ENCODE results near the gene SKIDA1. TPM values are rescaled to one million over a fixed set of nuclear protein-coding genes. Genes with fewer than 3 reads are reported as not detected.

The SKIDA1 gene
- total RNA-seq, 1 experiment from 2014 or later: 1.8 TPM

DNA sequence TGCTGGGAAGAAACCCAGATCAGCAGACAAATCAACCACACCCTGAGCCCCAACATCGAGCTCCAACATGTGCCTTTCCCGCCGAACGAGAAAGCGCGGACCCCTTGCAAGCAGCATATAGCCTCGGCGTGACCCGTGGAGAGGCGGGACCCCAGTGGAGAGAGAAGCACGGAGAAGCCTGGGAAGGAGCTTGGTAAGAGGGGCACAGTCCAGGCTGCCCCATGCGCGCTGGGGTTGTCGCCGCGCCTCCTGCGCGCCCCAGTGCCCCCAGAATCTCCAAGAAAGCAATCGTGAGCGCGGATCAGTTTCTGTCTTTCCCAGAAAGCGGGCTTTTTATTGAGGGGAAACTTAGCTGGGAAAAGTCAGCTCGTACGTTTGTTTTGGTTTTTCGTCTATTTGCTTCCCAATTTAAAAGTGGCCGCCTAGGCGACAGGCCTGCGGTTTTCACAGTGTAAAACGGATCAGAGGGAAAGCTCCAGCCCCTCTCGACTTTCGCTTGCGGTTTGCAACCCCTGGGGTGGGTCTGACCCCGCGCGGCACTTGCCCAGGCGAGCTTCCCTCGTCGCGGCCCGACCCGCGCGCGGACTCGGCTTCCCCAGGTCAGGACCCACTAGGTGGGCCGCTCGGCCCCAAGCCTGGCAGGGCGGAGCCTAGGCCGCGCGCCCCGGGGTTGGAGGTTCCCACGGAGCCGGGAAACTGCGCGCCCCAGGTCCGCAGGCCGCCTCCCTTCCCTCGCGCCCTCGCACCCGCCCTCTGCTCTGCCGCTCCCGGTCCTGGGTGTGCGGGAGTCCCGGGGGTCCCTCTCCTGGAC, 31.1 kb downstream of the SKIDA1 start:
- Histone ChIP-seq H3K36me3 (no peaks in the 10 kb centered on the region), H3K9me3 (replicated peaks) (no peaks in the 10 kb centered on the region), H3K4me3 (no peak overlapping the region), H3K27me3 (no peaks in the 10 kb centered on the region), H3K27ac (no peak overlapping the region), H3K4me1 (peaks cover 4% of the 10 kb centered on the region; the same call in 1 of the 2 replicates)
- no peak for DNase-seq

DNA sequence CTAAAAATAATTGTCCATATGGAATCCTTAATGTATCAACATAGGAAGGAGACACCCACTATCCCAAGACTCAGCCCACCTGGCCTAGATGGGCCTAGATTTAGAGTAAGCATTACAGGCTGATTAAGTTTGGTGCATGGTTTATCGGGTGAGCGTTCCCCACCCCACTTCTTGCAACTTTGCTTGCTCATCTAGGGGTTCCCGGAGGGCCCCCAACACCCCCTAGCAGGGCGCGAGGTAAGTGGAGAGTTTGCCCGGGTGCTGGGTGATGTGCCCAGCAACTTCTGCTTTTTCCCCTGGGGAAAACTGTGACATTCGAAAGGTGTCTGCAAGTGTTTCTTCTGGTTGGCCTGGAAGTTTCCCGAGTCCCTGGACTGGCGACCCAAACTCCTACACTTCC, 31.7 kb downstream of the SKIDA1 start:
- Histone ChIP-seq H3K27ac (no peak overlapping the region), H3K4me1 (peaks cover 4% of the 10 kb centered on the region; the same call in 1 of the 2 replicates), H3K27me3 (no peaks in the 10 kb centered on the region), H3K9me3 (replicated peaks) (no peaks in the 10 kb centered on the region), H3K4me3 (no peak overlapping the region), H3K36me3 (no peaks in the 10 kb centered on the region)
- DNase-seq: no peak

GRCh38 chr10:21492421-21492820, 33.1 kb downstream of the SKIDA1 start:
- Histone ChIP-seq H3K27ac (no peak overlapping the region), H3K9me3 (replicated peaks) (no peaks in the 10 kb centered on the region), H3K4me3 (no peak overlapping the region), H3K36me3 (no peaks in the 10 kb centered on the region), H3K27me3 (no peaks in the 10 kb centered on the region), H3K4me1 (peaks cover under 1% of the 10 kb centered on the region; the same call in 1 of the 2 replicates)
- DNase-seq: no peak

GRCh38 chr10:21490711-21491105, 34.8 kb downstream of the SKIDA1 start:
- Histone ChIP-seq H3K4me1 (no peaks in the 10 kb centered on the region), H3K36me3 (no peaks in the 10 kb centered on the region), H3K9me3 (replicated peaks) (no peaks in the 10 kb centered on the region), H3K27me3 (no peaks in the 10 kb centered on the region), H3K27ac (no peak overlapping the region), H3K4me3 (no peak overlapping the region)
- no peak for DNase-seq

GRCh38 chr10:21490028-21490710, 35.3 kb downstream of the SKIDA1 start:
- no peaks in the 10 kb centered on the region for H3K4me1 ChIP-seq
- no peaks in the 10 kb centered on the region for H3K9me3 ChIP-seq (replicated peaks)
- no peak for DNase-seq
- H3K27me3 ChIP-seq: no peaks in the 10 kb centered on the region
- H3K4me3 ChIP-seq: no peak overlapping the region
- no peak overlapping the region for H3K27ac ChIP-seq
- H3K36me3 ChIP-seq: no peaks in the 10 kb centered on the region

GRCh38 chr10:21488957-21489446, 36.5 kb downstream of the SKIDA1 start:
- no peak overlapping the region for H3K27ac ChIP-seq
- H3K9me3 ChIP-seq (replicated peaks): no peaks in the 10 kb centered on the region

GRCh38 chr10:21488246-21488956, 37.1 kb downstream of the SKIDA1 start:
- DNase-seq: peak in 1 of 2 experiments; percentile 34
- Histone ChIP-seq H3K27me3 (no peaks in the 10 kb centered on the region), H3K4me1 (no peaks in the 10 kb centered on the region), H3K4me3 (no peak overlapping the region), H3K27ac (no peak overlapping the region), H3K9me3 (replicated peaks) (no peaks in the 10 kb centered on the region), H3K36me3 (no peaks in the 10 kb centered on the region)

More at GRCh38 chr10:21488957-21489446, 36.5 kb downstream of the SKIDA1 start:
- Histone ChIP-seq H3K4me1 (no peaks in the 10 kb centered on the region), H3K27me3 (no peaks in the 10 kb centered on the region), H3K36me3 (no peaks in the 10 kb centered on the region), H3K4me3 (no peak overlapping the region)
- DNase-seq: no peak

- Histone ChIP-seq H3K27ac (no peak overlapping the region), H3K4me3 (no peak overlapping the region), H3K36me3 (no peaks in the 10 kb centered on the region), H3K4me1 (no peaks in the 10 kb centered on the region), H3K9me3 (replicated peaks) (no peaks in the 10 kb centered on the region), H3K27me3 (no peaks in the 10 kb centered on the region)
- DNase-seq: no peak
Measured at GRCh38 chr10:21487416-21488180, 37.9 kb downstream of the SKIDA1 start.

- no peak for DNase-seq
- Histone ChIP-seq H3K4me3 (no peak overlapping the region), H3K36me3 (no peaks in the 10 kb centered on the region), H3K9me3 (replicated peaks) (no peaks in the 10 kb centered on the region), H3K4me1 (no peaks in the 10 kb centered on the region), H3K27ac (no peak overlapping the region), H3K27me3 (no peaks in the 10 kb centered on the region)
Measured at GRCh38 chr10:21482821-21483220, 42.7 kb downstream of the SKIDA1 start.

DNA sequence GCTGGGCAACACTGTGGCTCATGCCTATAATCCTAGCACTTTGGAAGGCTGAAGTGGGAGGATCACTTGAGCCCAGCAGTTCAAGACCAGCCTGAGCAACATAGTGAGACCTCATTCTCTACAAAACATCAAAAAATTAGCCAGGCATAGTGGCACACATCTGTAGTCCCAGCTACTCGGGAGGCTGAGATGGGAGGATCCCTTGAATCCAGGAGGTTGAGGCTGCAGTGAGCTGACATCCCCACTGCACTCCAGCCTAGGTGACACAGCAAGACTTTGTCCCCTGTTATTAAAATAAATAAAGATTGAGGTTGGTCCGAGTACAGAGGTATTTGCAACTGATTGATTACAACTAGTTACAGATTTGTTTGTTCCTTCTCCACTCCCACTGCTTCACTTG, 44.1 kb downstream of the SKIDA1 start:
- no peak for DNase-seq
- no peaks in the 10 kb centered on the region for H3K36me3 ChIP-seq
- no peaks in the 10 kb centered on the region for H3K9me3 ChIP-seq (replicated peaks)
- H3K27ac ChIP-seq: no peak overlapping the region
- H3K4me3 ChIP-seq: no peak overlapping the region
- no peaks in the 10 kb centered on the region for H3K27me3 ChIP-seq
- no peaks in the 10 kb centered on the region for H3K4me1 ChIP-seq

GRCh38 chr10:21479570-21480315, 45.7 kb downstream of the SKIDA1 start:
- Histone ChIP-seq H3K9me3 (replicated peaks) (no peaks in the 10 kb centered on the region), H3K4me3 (no peak overlapping the region), H3K27ac (no peak overlapping the region), H3K27me3 (no peaks in the 10 kb centered on the region), H3K36me3 (no peaks in the 10 kb centered on the region), H3K4me1 (no peaks in the 10 kb centered on the region)
- DNase-seq: no peak

GRCh38 chr10:21475393-21475792, 50.1 kb downstream of the SKIDA1 start:
- H3K36me3 ChIP-seq: no peaks in the 10 kb centered on the region
- no peaks in the 10 kb centered on the region for H3K27me3 ChIP-seq
- H3K9me3 ChIP-seq (replicated peaks): no peaks in the 10 kb centered on the region
- DNase-seq: no peak
- H3K4me3 ChIP-seq: no peak overlapping the region
- H3K4me1 ChIP-seq: no peaks in the 10 kb centered on the region
- H3K27ac ChIP-seq: no peak overlapping the region

DNA sequence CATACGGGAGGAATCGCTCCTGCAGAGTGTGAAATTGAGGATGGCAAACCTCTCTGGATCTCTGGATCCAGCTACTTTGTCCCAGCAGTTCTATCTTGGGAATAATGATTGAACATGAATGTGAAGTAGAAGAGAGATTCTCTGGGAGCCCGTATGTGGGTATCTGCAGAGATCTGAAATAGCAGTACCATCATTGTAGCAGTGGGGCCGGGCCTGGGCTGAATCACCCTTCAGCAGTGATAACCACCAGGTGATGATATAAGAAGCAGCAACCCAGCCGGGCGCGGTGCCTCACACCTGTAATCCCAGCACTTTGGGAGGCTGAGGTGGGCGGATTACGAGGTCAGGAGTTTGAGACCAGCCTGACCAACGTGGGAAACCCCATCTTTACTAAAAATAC, 51.9 kb downstream of the SKIDA1 start:
- H3K9me3 ChIP-seq (replicated peaks): no peaks in the 10 kb centered on the region
- no peak for DNase-seq
- H3K36me3 ChIP-seq: no peaks in the 10 kb centered on the region
- H3K27ac ChIP-seq: no peak overlapping the region
- H3K4me1 ChIP-seq: no peaks in the 10 kb centered on the region
- H3K4me3 ChIP-seq: no peak overlapping the region
- no peaks in the 10 kb centered on the region for H3K27me3 ChIP-seq

DNA sequence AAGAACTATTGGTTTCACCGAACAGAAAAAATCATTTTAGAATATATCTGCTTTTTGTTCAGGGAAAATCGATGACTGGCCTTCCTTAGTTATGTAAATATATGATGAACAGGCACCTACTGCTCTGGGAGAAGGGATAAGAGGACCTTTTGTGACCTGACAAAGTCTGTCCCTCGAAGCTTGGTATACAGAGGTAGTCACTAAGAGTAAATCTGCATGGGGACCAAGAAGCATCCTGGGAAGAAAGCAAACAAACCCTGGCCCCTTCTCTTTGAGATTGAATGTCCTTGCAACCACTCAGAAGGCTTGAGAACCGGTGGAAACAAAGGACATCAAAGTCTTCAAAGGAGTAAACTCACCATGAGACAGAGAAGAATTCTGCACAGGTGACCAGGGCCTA, 52.3 kb downstream of the SKIDA1 start:
- no peak for DNase-seq
- Histone ChIP-seq H3K9me3 (replicated peaks) (no peaks in the 10 kb centered on the region), H3K27me3 (no peaks in the 10 kb centered on the region), H3K36me3 (no peaks in the 10 kb centered on the region), H3K4me3 (no peak overlapping the region), H3K27ac (no peak overlapping the region), H3K4me1 (no peaks in the 10 kb centered on the region)
